GM12872 (cell line): ENCODE measurements around the gene GHITM.

Source experiments
- TF ChIP-seq, protein P1 (sequence below): IDR thresholded peaks from 3 replicates; pipeline ENCODE4 v1.5.1; 2011; ENCODE audit warnings: low read depth, mild to moderate bottlenecking, low read length, moderate library complexity; ENCODE audit not compliant: insufficient read depth

The GHITM gene

DNA sequence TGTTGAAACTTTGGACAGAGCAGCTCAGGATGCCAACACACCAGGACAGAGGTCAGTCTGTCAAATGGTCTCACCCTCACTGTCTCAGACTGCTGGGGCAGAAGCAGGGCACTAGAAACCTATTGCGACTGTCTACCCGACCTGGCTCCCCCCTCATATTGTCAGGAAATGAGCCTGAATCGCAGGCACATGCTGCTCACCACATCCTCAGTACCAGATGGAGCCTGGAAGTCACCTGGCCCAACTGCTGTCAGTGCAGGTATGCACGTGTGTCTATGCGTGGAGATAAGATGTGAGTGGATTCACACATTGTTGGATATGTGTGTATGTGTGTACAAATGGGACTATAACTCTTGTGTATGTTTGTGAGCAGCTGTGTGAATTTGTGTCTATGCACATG is 51.8 kb downstream of the GHITM start:
- TF ChIP-seq, protein P1, sequence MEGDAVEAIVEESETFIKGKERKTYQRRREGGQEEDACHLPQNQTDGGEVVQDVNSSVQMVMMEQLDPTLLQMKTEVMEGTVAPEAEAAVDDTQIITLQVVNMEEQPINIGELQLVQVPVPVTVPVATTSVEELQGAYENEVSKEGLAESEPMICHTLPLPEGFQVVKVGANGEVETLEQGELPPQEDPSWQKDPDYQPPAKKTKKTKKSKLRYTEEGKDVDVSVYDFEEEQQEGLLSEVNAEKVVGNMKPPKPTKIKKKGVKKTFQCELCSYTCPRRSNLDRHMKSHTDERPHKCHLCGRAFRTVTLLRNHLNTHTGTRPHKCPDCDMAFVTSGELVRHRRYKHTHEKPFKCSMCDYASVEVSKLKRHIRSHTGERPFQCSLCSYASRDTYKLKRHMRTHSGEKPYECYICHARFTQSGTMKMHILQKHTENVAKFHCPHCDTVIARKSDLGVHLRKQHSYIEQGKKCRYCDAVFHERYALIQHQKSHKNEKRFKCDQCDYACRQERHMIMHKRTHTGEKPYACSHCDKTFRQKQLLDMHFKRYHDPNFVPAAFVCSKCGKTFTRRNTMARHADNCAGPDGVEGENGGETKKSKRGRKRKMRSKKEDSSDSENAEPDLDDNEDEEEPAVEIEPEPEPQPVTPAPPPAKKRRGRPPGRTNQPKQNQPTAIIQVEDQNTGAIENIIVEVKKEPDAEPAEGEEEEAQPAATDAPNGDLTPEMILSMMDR, result no peak

DNA sequence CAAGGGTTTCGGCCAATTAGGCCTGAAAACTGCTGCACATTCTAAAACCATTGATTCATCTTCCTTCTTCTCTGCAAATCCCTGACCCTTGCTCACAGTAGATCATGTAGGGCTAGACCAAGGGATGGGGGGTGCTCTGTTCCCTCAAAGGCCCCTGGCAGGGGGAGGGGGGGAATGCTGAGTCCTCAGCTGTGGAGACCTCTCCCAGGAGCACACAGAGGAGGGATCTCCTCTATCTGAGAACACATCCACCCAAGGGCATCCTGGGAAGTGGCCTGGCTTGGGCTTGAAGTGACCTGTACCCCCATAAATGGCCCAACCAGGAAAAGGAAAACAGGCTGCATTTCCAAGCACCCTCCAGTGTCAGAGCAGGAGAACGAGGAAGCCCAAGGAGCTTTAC is 54.0 kb downstream of the GHITM start:
- TF ChIP-seq, protein P1, result no peak

DNA sequence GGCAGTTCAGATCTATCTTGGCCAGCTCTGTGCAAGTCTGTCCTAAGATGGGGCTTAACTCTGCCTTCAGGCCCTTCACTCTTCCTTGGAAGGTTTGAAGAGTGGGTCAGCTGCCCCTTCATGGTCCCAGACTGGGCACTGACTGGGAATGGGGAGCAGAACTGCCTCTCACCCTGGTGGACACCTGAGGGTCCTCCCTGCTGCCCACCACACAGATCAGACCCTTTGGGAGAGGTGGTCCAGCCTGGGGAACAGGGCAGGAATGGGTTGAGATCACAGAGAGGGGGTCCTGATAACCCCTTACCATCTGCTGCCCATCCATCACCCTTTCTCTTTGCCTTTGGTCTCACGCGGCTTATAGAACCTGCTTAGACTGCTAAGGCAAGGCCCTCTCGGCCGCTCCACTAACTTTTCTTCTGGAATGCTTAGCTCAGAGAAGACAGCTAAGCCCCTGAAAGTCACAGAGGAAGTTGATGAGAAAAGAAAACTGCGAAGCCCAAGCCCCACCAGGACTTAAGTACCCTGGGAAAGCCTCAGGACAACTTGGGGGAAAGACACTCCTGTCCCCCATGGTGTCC is 54.6 kb downstream of the GHITM start:
- TF ChIP-seq, protein P1, result no peak

- TF ChIP-seq, protein P1, result no peak
These were observed 55.2 kb downstream of the GHITM start, which contains the start of gene CDHR1 for GRCh38 chr10:84194424-84195043. TSS of gene CDHR1 (plus strand) at chr10:84194537. CDS start at chr10:84194761, 224 bp downstream.

- TF ChIP-seq, protein P1, result no peak
These were observed 55.9 kb downstream of the GHITM start for GRCh38 chr10:84195044-84195830.

DNA sequence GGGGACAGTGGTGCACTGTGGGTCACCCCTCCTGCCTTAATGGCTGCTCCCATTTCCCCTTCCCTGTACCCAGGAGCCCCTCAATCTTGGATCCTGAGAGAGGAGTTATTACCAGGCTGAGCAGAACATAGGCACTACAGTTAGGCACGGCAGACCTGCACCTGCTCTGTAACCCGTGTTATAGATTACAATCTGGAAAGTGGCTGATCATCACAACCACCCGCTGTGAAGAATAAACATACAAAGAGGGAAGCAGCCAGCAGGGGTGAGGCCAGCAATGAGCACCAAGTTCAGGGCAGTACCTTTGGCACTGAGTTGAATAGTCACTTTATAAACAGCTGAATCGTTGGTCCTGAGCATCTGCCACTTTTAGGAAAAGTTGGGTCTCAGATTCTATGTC is 56.8 kb downstream of the GHITM start:
- TF ChIP-seq, protein P1, result no peak

- TF ChIP-seq, protein P1, result no peak
These were observed 57.6 kb downstream of the GHITM start for GRCh38 chr10:84196941-84197340.
